ENCODE results near the gene SULT1C2.

DNA sequence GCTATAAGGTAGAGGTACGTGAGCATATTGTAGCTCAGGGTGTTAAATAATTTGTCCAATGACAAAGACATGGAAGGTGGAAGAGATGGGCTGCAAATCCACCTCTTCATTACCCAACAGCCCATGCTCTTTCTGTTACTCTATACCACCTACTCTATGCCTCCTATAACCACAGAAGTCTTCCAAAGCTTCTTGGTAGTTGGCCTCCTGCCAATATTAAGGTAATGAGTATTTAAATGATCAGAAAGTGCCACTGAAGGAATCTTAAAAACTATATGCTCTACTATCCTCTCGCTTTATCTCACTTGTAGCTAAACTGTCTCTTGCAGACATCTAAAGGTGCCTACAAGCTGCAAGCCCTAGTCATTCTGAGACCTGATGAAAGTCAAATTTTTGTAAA is 41.1 kb downstream of the SULT1C2 start:
- TF ChIP-seq, protein P1, sequence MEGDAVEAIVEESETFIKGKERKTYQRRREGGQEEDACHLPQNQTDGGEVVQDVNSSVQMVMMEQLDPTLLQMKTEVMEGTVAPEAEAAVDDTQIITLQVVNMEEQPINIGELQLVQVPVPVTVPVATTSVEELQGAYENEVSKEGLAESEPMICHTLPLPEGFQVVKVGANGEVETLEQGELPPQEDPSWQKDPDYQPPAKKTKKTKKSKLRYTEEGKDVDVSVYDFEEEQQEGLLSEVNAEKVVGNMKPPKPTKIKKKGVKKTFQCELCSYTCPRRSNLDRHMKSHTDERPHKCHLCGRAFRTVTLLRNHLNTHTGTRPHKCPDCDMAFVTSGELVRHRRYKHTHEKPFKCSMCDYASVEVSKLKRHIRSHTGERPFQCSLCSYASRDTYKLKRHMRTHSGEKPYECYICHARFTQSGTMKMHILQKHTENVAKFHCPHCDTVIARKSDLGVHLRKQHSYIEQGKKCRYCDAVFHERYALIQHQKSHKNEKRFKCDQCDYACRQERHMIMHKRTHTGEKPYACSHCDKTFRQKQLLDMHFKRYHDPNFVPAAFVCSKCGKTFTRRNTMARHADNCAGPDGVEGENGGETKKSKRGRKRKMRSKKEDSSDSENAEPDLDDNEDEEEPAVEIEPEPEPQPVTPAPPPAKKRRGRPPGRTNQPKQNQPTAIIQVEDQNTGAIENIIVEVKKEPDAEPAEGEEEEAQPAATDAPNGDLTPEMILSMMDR (conservative IDR thresholded peaks at IDR 0.05; ENCODE audit: low read depth, low read length) = no peak
- TF ChIP-seq, protein P2, sequence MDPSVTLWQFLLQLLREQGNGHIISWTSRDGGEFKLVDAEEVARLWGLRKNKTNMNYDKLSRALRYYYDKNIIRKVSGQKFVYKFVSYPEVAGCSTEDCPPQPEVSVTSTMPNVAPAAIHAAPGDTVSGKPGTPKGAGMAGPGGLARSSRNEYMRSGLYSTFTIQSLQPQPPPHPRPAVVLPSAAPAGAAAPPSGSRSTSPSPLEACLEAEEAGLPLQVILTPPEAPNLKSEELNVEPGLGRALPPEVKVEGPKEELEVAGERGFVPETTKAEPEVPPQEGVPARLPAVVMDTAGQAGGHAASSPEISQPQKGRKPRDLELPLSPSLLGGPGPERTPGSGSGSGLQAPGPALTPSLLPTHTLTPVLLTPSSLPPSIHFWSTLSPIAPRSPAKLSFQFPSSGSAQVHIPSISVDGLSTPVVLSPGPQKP (IDR thresholded peaks at IDR 0.05; ENCODE audit: borderline replicate concordance, low read depth, low read length) = no peak
- TF ChIP-seq, protein P3, sequence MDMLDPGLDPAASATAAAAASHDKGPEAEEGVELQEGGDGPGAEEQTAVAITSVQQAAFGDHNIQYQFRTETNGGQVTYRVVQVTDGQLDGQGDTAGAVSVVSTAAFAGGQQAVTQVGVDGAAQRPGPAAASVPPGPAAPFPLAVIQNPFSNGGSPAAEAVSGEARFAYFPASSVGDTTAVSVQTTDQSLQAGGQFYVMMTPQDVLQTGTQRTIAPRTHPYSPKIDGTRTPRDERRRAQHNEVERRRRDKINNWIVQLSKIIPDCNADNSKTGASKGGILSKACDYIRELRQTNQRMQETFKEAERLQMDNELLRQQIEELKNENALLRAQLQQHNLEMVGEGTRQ (IDR thresholded peaks at IDR 0.05; ENCODE audit: low read depth, low read length) = no peak
- TF ChIP-seq POLR2A (IDR thresholded peaks at IDR 0.05; ENCODE audit: low read depth, low read length) (no peak), MAFK (IDR thresholded peaks at IDR 0.05; ENCODE audit: low read depth, low read length) (no peak), SMC3 (IDR thresholded peaks at IDR 0.05; ENCODE audit: low read depth, low read length) (no peak), NFE2L2 (IDR thresholded peaks at IDR 0.05; ENCODE audit: low read depth, low read length) (no peak), MAZ (IDR thresholded peaks at IDR 0.05; ENCODE audit: borderline replicate concordance, low read depth, low read length) (no peak)
